HEK293 (cell line): Measurements from ENCODE around the gene NOM1.

ENCODE experiments used
- CTCF ChIA-PET: fragments of 350-600 bp; formaldehyde crosslinking; extraction: SDS; loops from one replicate; lab custom pipeline; 2021; ENCODE audit warnings: antibody characterized with exemption; lab: Yijun Ruan, JAX
- POLR2A ChIA-PET: fragments of 300-600 bp; formaldehyde crosslinking; extraction: SDS; loops from one replicate; lab custom pipeline; 2020; ENCODE audit warnings: antibody characterized with exemption, inconsistent platforms; lab: Yijun Ruan, JAX
- H3K27ac ChIP-seq: fragments of 200-500 bp; sonication (Bioruptor generic); 2 replicates; pipeline ENCODE4 v1.5.1; 2014; ENCODE audit warnings: low read depth, low read length, control low read depth, inconsistent platforms; ENCODE audit errors: extremely low read depth
- H3K36me3 ChIP-seq, 2 experiments: fragments of 200-500 bp in 1 of 2; sonication (Bioruptor generic) in 1 of 2; 1 replicate in 1 of 2; 2 replicates in 1 of 2; pipeline ENCODE4 v1.5.1; 2014 to 2017; ENCODE audit warnings: inconsistent platforms in 2 of 2, low read length in 2 of 2; ENCODE audit not compliant: control insufficient read depth in 2 of 2, insufficient read depth in 1 of 2
- H3K4me1 ChIP-seq: fragments of 200-500 bp; sonication (Bioruptor generic); 2 replicates; pipeline ENCODE4 v1.5.1; 2014; ENCODE audit warnings: mild to moderate bottlenecking, low read length, inconsistent platforms; ENCODE audit not compliant: control insufficient read depth, insufficient read depth
- H3K4me3 ChIP-seq: 2 replicates; pipeline ENCODE4 v1.5.1; 2011; ENCODE audit warnings: low read depth, mild to moderate bottlenecking, control low read depth, low read length, moderate library complexity
- H3K9me3 ChIP-seq: fragments of 200-500 bp; sonication (Bioruptor generic); 2 replicates; pipeline ENCODE4 v1.5.1; 2014; ENCODE audit warnings: low read depth, low read length, inconsistent platforms; ENCODE audit not compliant: control insufficient read depth, insufficient read depth
- BCL11B ChIP-seq: fragments of 450-650 bp; formaldehyde crosslinking; IDR thresholded peaks from 2 replicates; pipeline ENCODE4 v1.5.1; 2016; ENCODE audit warnings: low read depth, missing biosample characterization, missing genetic modification characterization
- FEZF1 ChIP-seq: fragments of 450-650 bp; formaldehyde crosslinking; IDR thresholded peaks from 2 replicates; pipeline ENCODE4 v1.5.1; 2016; ENCODE audit warnings: missing biosample characterization, missing genetic modification characterization
- KLF8 ChIP-seq: fragments of 450-650 bp; formaldehyde crosslinking; IDR thresholded peaks from 2 replicates; pipeline ENCODE4 v1.5.1; 2016; ENCODE audit warnings: missing biosample characterization, missing genetic modification characterization
- OSR2 ChIP-seq: fragments of 450-650 bp; formaldehyde crosslinking; IDR thresholded peaks from 2 replicates; pipeline ENCODE4 v1.5.1; 2016; ENCODE audit warnings: missing biosample characterization, missing genetic modification characterization
- PRDM6 ChIP-seq: fragments of 450-650 bp; formaldehyde crosslinking; IDR thresholded peaks from 2 replicates; pipeline ENCODE4 v1.5.1; 2017; ENCODE audit warnings: missing biosample characterization, missing genetic modification characterization
- SALL2 ChIP-seq: fragments of 450-650 bp; formaldehyde crosslinking; IDR thresholded peaks from 2 replicates; pipeline ENCODE4 v1.5.0; 2017; ENCODE audit warnings: missing biosample characterization, mild to moderate bottlenecking, missing genetic modification characterization, borderline replicate concordance
- ZBTB49 ChIP-seq: fragments of 450-650 bp; formaldehyde crosslinking; IDR thresholded peaks from 2 replicates; pipeline ENCODE4 v1.5.1; 2016; ENCODE audit warnings: missing biosample characterization, missing genetic modification characterization, low read depth
- ZNF292 ChIP-seq: fragments of 450-650 bp; formaldehyde crosslinking; IDR thresholded peaks from 2 replicates; pipeline ENCODE4 v1.5.1; 2016; ENCODE audit warnings: low read depth, missing biosample characterization, missing genetic modification characterization, borderline replicate concordance
- ZNF302 ChIP-seq: fragments of 450-650 bp; formaldehyde crosslinking; IDR thresholded peaks from 2 replicates; pipeline ENCODE4 v1.5.1; 2016; ENCODE audit warnings: missing biosample characterization, missing genetic modification characterization, low read depth
- ZNF335 ChIP-seq: fragments of 450-650 bp; formaldehyde crosslinking; conservative IDR thresholded peaks from 2 replicates; pipeline ENCODE4 v1.5.1; 2016; ENCODE audit warnings: missing biosample characterization, missing genetic modification characterization
- ZNF341 ChIP-seq: fragments of 450-650 bp; formaldehyde crosslinking; IDR thresholded peaks from 2 replicates; pipeline ENCODE4; 2016; ENCODE audit warnings: low read depth, missing biosample characterization, missing genetic modification characterization
- ZNF37A ChIP-seq: fragments of 450-650 bp; IDR thresholded peaks from 2 replicates; pipeline ENCODE4 v1.5.1; 2018; ENCODE audit warnings: missing biosample characterization, missing genetic modification characterization
- ZNF404 ChIP-seq: fragments of 450-650 bp; formaldehyde crosslinking; IDR thresholded peaks from 2 replicates; pipeline ENCODE4 v1.5.1; 2017; ENCODE audit warnings: missing biosample characterization, missing genetic modification characterization
- ZNF416 ChIP-seq: fragments of 450-650 bp; formaldehyde crosslinking; IDR thresholded peaks from 2 replicates; pipeline ENCODE4 v1.5.1; 2016; ENCODE audit warnings: missing biosample characterization, missing genetic modification characterization
- ZNF48 ChIP-seq: fragments of 450-650 bp; formaldehyde crosslinking; IDR thresholded peaks from 2 replicates; pipeline ENCODE4 v1.5.1; 2016; ENCODE audit warnings: missing biosample characterization, missing genetic modification characterization
- ZNF488 ChIP-seq: fragments of 450-650 bp; formaldehyde crosslinking; IDR thresholded peaks from 2 replicates; pipeline ENCODE4 v1.5.1; 2016; ENCODE audit warnings: missing biosample characterization, missing genetic modification characterization
- ZNF514 ChIP-seq: fragments of 450-650 bp; formaldehyde crosslinking; IDR thresholded peaks from 2 replicates; pipeline ENCODE4 v1.5.1; 2016; ENCODE audit warnings: missing biosample characterization, missing genetic modification characterization
- ZNF555 ChIP-seq: fragments of 450-650 bp; formaldehyde crosslinking; conservative IDR thresholded peaks from 2 replicates; pipeline ENCODE4 v1.5.1; 2017; ENCODE audit warnings: missing biosample characterization, mild to moderate bottlenecking, missing genetic modification characterization, inconsistent platforms
- ZNF558 ChIP-seq: fragments of 450-650 bp; formaldehyde crosslinking; IDR thresholded peaks from 2 replicates; pipeline ENCODE4 v1.5.1; 2016; ENCODE audit warnings: missing biosample characterization, missing genetic modification characterization
- ZNF664 ChIP-seq: fragments of 450-650 bp; formaldehyde crosslinking; IDR thresholded peaks from 2 replicates; pipeline ENCODE4 v1.5.1; 2016; ENCODE audit warnings: missing biosample characterization, missing genetic modification characterization
- ZNF692 ChIP-seq: fragments of 450-650 bp; formaldehyde crosslinking; IDR thresholded peaks from 2 replicates; pipeline ENCODE4 v1.5.1; 2016; ENCODE audit warnings: missing biosample characterization, missing genetic modification characterization
- ZNF791 ChIP-seq: fragments of 450-650 bp; formaldehyde crosslinking; IDR thresholded peaks from 2 replicates; pipeline ENCODE4 v1.5.1; 2016; ENCODE audit warnings: missing biosample characterization, missing genetic modification characterization
- ZSCAN23 ChIP-seq: fragments of 450-650 bp; formaldehyde crosslinking; IDR thresholded peaks from 2 replicates; pipeline ENCODE4 v1.5.1; 2016; ENCODE audit warnings: missing biosample characterization, missing genetic modification characterization

NOM1 gene

GRCh38 chr7:156903232-156903909 is 46.1 kb upstream of the NOM1 start (continued):
- TF ChIP-seq FEZF1 (tag by site-specific recombination) (no peak), ZNF514 (tag by site-specific recombination) (no peak), PRDM6 (tag by site-specific recombination) (no peak), KLF8 (tag by site-specific recombination) (no peak), ZBTB49 (no peak), ZSCAN23 (tag by site-specific recombination) (no peak), ZNF335 (tag by site-specific recombination) (peak; percentile 9; the same call in 1 of the 2 replicates), ZNF791 (tag by site-specific recombination) (no peak), ZNF341 (tag by site-specific recombination) (no peak)

- CTCF ChIA-PET, result interaction anchor here (0.6 kb wide), 1 partner anchor 463 kb away, joined by 3 read pairs; no protein-coding TSS in a partner anchor
- peaks cover 2% of the 10 kb centered on the region; the same call in 1 of the 2 replicates for H3K4me1 ChIP-seq
- H3K36me3 ChIP-seq, result no peaks in the 10 kb centered on the region
- TF ChIP-seq ZNF416 (tag by site-specific recombination) (no peak), KLF8 (tag by site-specific recombination) (no peak), ZNF692 (tag by site-specific recombination) (no peak), ZNF48 (no peak), ZNF488 (tag by site-specific recombination) (no peak), OSR2 (tag by site-specific recombination) (no peak), ZNF302 (tag by site-specific recombination) (no peak), BCL11B (tag by site-specific recombination) (no peak), ZNF404 (no peak), ZNF292 (no peak), ZNF555 (tag by site-specific recombination) (no peak), ZNF664 (tag by site-specific recombination) (no peak), ZNF558 (tag by site-specific recombination) (no peak), ZNF37A (tag by site-specific recombination) (no peak), SALL2 (tag by site-specific recombination) (no peak)
- no peak overlapping the region for H3K27ac ChIP-seq
- POLR2A ChIA-PET, result interaction anchor here (1.2 kb wide), 1 partner anchor 13 kb away, joined by 4 read pairs; the partner anchor contains the start of gene LMBR1
- H3K9me3 ChIP-seq, result no peaks in the 10 kb centered on the region
- H3K4me3 ChIP-seq, result no peak overlapping the region
These were observed 43.3 kb upstream of the NOM1 start for GRCh38 chr7:156906200-156906649.
